HL-60 (cell line): Measurements from ENCODE around the gene USP35.

Experiments used
- DNase-seq, 2 experiments: peaks; one replicate each; pipeline ENCODE4 v3.0.0-alpha.2; 2010 to 2020; ENCODE audit warnings: low read depth in 1 of 2, low spot score in 1 of 2
- H3K27ac ChIP-seq: fragments of 250-450 bp; sonication (Bioruptor Pico); replicated peaks from 2 replicates; pipeline ENCODE4 v1.5.1; 2020; ENCODE audit warnings: mild to moderate bottlenecking, moderate library complexity
- H3K27me3 ChIP-seq: fragments of 250-450 bp; sonication (Bioruptor Pico); 2 replicates; pipeline ENCODE4 v1.5.1; 2021; ENCODE audit warnings: mild to moderate bottlenecking, moderate library complexity; ENCODE audit not compliant: insufficient read depth, poor library complexity, severe bottlenecking
- H3K4me3 ChIP-seq: replicated peaks from 2 replicates; pipeline ENCODE4 v1.5.1; 2011; ENCODE audit warnings: mild to moderate bottlenecking, control low read depth, low read length; ENCODE audit not compliant: insufficient read depth
- GABPA ChIP-seq: IDR thresholded peaks from 2 replicates; pipeline ENCODE4 v1.6.1; 2012; ENCODE audit warnings: low read depth
- POLR2AphosphoS5 ChIP-seq: IDR thresholded peaks from 2 replicates; pipeline ENCODE4 v1.6.1; 2012; ENCODE audit warnings: low read depth
- SPI1 ChIP-seq: IDR thresholded peaks from 2 replicates; pipeline ENCODE4 v1.6.1; 2012; ENCODE audit warnings: low read depth, mild to moderate bottlenecking, borderline replicate concordance
- TF ChIP-seq, protein P1 (sequence below): IDR thresholded peaks from 2 replicates; pipeline ENCODE4 v1.6.1; 2012; ENCODE audit warnings: low read depth; ENCODE audit not compliant: insufficient replicate concordance
- TF ChIP-seq, protein P2 (sequence below): IDR thresholded peaks from one replicate; pipeline ENCODE4 v1.5.1; 2011; ENCODE audit warnings: low read length, control low read depth, inconsistent platforms; ENCODE audit not compliant: insufficient read depth

USP35 gene

DNA sequence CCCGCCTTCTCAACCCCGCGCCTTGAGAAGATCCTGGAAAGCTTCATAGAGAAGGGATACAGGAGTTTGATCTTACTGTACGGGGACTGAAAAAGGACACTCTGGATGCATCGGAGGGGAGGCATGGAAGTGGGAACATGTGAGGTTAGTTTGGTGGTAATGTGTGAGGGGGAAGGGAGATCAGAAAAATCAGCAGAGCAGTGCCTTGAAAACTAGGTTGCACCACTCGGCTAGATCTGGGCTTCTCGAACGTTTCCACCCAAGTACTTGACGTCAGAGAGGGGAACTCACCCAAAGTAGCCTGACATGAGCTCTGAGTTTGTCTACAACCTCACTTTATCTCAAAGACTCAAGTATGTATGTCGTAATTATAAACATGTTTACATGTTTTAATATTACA is 14.5 kb downstream of the USP35 start:
- Histone ChIP-seq H3K27me3 (no peaks in the 10 kb centered on the region), H3K27ac (peak overlapping the region; percentile 57), H3K4me3 (no peak overlapping the region)
- DNase-seq: peak; percentile 43 to 70
- TF ChIP-seq GABPA: no peak
- peak; percentile 25; the same call in 1 of the 2 replicates for TF ChIP-seq SPI1

DNA sequence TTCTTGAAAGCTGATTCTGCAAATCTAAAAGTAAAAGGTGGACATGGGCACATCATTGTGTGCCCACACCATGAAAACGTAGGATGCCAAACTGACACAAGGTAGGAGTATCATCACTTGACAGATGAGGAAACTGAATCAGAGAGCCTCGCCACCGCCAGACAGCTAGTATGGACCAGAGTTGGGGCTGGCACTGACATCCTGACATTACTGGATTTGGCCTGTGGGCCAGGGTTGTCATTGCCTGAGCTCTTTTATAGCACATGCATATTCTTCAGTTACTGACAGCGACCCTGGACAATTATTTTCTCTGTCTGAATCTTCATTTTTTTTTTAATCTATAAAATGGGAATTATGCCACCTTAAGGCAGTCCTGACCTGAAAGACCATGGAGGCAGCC is 16.5 kb downstream of the USP35 start:
- Histone ChIP-seq H3K4me3 (no peak overlapping the region), H3K27ac (no peak overlapping the region), H3K27me3 (no peaks in the 10 kb centered on the region)
- TF ChIP-seq, protein P1, sequence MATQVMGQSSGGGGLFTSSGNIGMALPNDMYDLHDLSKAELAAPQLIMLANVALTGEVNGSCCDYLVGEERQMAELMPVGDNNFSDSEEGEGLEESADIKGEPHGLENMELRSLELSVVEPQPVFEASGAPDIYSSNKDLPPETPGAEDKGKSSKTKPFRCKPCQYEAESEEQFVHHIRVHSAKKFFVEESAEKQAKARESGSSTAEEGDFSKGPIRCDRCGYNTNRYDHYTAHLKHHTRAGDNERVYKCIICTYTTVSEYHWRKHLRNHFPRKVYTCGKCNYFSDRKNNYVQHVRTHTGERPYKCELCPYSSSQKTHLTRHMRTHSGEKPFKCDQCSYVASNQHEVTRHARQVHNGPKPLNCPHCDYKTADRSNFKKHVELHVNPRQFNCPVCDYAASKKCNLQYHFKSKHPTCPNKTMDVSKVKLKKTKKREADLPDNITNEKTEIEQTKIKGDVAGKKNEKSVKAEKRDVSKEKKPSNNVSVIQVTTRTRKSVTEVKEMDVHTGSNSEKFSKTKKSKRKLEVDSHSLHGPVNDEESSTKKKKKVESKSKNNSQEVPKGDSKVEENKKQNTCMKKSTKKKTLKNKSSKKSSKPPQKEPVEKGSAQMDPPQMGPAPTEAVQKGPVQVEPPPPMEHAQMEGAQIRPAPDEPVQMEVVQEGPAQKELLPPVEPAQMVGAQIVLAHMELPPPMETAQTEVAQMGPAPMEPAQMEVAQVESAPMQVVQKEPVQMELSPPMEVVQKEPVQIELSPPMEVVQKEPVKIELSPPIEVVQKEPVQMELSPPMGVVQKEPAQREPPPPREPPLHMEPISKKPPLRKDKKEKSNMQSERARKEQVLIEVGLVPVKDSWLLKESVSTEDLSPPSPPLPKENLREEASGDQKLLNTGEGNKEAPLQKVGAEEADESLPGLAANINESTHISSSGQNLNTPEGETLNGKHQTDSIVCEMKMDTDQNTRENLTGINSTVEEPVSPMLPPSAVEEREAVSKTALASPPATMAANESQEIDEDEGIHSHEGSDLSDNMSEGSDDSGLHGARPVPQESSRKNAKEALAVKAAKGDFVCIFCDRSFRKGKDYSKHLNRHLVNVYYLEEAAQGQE: no peak
- TF ChIP-seq SPI1 (no peak), GABPA (no peak), POLR2AphosphoS5 (no peak)
- TF ChIP-seq, protein P2, sequence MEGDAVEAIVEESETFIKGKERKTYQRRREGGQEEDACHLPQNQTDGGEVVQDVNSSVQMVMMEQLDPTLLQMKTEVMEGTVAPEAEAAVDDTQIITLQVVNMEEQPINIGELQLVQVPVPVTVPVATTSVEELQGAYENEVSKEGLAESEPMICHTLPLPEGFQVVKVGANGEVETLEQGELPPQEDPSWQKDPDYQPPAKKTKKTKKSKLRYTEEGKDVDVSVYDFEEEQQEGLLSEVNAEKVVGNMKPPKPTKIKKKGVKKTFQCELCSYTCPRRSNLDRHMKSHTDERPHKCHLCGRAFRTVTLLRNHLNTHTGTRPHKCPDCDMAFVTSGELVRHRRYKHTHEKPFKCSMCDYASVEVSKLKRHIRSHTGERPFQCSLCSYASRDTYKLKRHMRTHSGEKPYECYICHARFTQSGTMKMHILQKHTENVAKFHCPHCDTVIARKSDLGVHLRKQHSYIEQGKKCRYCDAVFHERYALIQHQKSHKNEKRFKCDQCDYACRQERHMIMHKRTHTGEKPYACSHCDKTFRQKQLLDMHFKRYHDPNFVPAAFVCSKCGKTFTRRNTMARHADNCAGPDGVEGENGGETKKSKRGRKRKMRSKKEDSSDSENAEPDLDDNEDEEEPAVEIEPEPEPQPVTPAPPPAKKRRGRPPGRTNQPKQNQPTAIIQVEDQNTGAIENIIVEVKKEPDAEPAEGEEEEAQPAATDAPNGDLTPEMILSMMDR: no peak
- no peak for DNase-seq

DNA sequence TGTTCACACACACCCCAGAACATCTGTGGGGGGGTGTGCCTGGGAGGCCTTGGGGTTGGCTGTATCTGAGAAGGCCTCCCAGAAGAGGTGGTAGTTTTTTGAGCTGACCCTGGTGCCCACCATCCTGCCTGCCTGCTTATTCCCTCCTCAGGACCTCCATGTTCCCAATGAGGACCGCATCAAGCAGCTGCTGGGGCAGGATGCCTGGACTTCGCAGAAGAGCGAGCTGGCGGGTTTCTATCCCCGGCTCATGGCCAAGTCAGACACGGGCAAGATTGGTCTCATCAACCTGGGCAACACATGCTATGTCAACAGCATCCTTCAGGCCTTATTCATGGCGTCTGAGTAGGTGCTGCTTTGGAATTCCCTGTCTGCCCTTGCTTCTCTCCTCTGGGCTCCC is 17.0 kb downstream of the USP35 start:
- no peak overlapping the region for H3K27ac ChIP-seq
- TF ChIP-seq GABPA: no peak
- TF ChIP-seq, protein P1: no peak
- TF ChIP-seq, protein P2: no peak
- no peak for TF ChIP-seq SPI1
- no peak for TF ChIP-seq POLR2AphosphoS5
- H3K27me3 ChIP-seq: no peaks in the 10 kb centered on the region
- no peak overlapping the region for H3K4me3 ChIP-seq
- DNase-seq: no peak

DNA sequence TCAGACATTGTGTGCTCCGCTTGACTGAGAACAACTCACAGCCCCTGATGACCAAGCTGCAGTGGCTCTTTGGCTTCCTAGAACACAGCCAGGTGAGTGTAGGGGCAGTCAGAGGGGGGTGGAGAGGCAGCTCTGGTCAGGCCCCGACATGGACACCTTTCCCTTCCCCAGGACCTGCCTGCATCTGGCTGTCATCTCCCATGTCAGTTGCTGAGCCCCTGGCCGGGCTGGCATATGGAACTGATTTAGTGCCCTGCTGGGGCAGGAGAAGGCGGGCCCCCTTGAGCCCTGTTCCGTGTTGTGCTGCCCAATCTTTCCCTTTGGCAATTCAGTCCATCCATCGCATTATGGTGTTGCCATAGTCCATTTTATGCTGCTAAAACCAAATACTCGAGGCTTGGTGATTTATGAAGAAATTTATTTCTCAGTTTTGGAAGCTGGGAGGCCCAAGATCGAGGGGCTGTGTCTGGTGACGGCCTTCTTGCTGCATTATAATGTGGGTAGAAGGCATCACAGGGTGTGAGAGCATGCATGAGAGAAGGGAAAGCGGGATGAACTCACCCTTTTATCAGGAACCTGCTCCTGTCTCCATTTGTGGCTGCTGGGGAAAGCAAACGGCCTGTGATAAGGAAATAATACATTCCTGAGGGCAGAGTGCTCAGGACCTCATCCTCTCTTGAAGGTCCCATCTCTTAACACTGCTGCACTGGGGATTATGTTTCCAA is 19.0 kb downstream of the USP35 start:
- DNase-seq: no peak
- H3K4me3 ChIP-seq: no peak overlapping the region
- no peak overlapping the region for H3K27ac ChIP-seq
- no peaks in the 10 kb centered on the region for H3K27me3 ChIP-seq
- TF ChIP-seq, protein P2: no peak
- no peak for TF ChIP-seq GABPA
- TF ChIP-seq SPI1: no peak
- TF ChIP-seq, protein P1: no peak
- TF ChIP-seq POLR2AphosphoS5: no peak
